ENCODE measurements around the gene EXOC3L4. TPM values are rescaled to one million over a fixed set of nuclear protein-coding genes. Genes with fewer than 3 reads are reported as not detected.

The EXOC3L4 gene
- total RNA-seq, 2 donors from 2014 or later, result 0.66 to 1.8 TPM

- Histone ChIP-seq H3K27ac (no peak overlapping the region), H3K4me3 (no peak overlapping the region)
- DNase-seq, result no peak
Observed at GRCh38 chr14:103095210-103095778, 769 bp downstream of the EXOC3L4 start.

GRCh38 chr14:103096387-103096786, 1.9 kb downstream of the EXOC3L4 start:
- WGBS, 2 donors, result 78 to 83% methylated on average over 4 of the region's 4 CpGs
- no peak overlapping the region for H3K27ac ChIP-seq
- H3K27me3 ChIP-seq, result no peaks in the 10 kb centered on the region
- no peaks in the 10 kb centered on the region for H3K36me3 ChIP-seq (replicated peaks in 1 of 2; ENCODE audit: insufficient read depth in 1 of 2, low read depth in 2 of 2)
- TF ChIP-seq POLR2A (IDR thresholded peaks at IDR 0.05), result no peak
- no peak for TF ChIP-seq CTCF (IDR thresholded peaks at IDR 0.05)
- ATAC-seq (no peak), DNase-seq (no peak)
- H3K4me1 ChIP-seq, result peaks cover 21% of the 10 kb centered on the region
- no peak overlapping the region for H3K4me3 ChIP-seq
- no peaks in the 10 kb centered on the region for H3K9me3 ChIP-seq
- intact Hi-C loops (cut with DNase I), result no loop called here

More at GRCh38 chr14:103095210-103095778, 769 bp downstream of the EXOC3L4 start:
- intact Hi-C loops (cut with DNase I), result no loop called here
- no peaks in the 10 kb centered on the region for H3K27me3 ChIP-seq
- H3K9me3 ChIP-seq, result no peaks in the 10 kb centered on the region
- WGBS, 2 donors, result 92 to 94% methylated on average over 10 to 11 of the region's 11 CpGs
- ATAC-seq, result no peak
- H3K4me1 ChIP-seq, result peaks cover 27% of the 10 kb centered on the region
- no peaks in the 10 kb centered on the region for H3K36me3 ChIP-seq (replicated peaks in 1 of 2; ENCODE audit: insufficient read depth in 1 of 2, low read depth in 2 of 2)
- TF ChIP-seq CTCF (IDR thresholded peaks at IDR 0.05) (no peak), POLR2A (IDR thresholded peaks at IDR 0.05) (no peak)

GRCh38 chr14:103097244-103097993, 2.9 kb downstream of the EXOC3L4 start:
- DNase-seq, result peak in 1 of 4 donors; percentile 3
- no peaks in the 10 kb centered on the region for H3K36me3 ChIP-seq (replicated peaks in 1 of 2; ENCODE audit: insufficient read depth in 1 of 2, low read depth in 2 of 2)
- intact Hi-C loops (cut with DNase I), result no loop called here
- peaks cover 15% of the 10 kb centered on the region for H3K4me1 ChIP-seq
- H3K9me3 ChIP-seq, result no peaks in the 10 kb centered on the region
- no peak overlapping the region for H3K27ac ChIP-seq
- no peaks in the 10 kb centered on the region for H3K27me3 ChIP-seq
- WGBS, 2 donors, result 89 to 90% methylated on average over 24 to 26 of the region's 26 CpGs
- no peak for ATAC-seq
- no peak overlapping the region for H3K4me3 ChIP-seq
- TF ChIP-seq POLR2A (IDR thresholded peaks at IDR 0.05), result no peak
- no peak for TF ChIP-seq CTCF (IDR thresholded peaks at IDR 0.05)

- Histone ChIP-seq H3K27ac (no peak overlapping the region), H3K4me3 (no peak overlapping the region), H3K4me1 (peaks cover 16% of the 10 kb centered on the region), H3K9me3 (no peaks in the 10 kb centered on the region), H3K27me3 (no peaks in the 10 kb centered on the region), H3K36me3 (replicated peaks in 1 of 2; ENCODE audit: insufficient read depth in 1 of 2, low read depth in 2 of 2) (no peaks in the 10 kb centered on the region)
- intact Hi-C loops (cut with DNase I), result no loop called here
- 75 to 76% methylated on average over 14 to 29 of the region's 31 CpGs for WGBS, 2 donors
- DNase-seq, result peak in 1 of 4 donors; percentile 8
- ATAC-seq, result no peak
- TF ChIP-seq POLR2A (IDR thresholded peaks at IDR 0.05), result no peak
- TF ChIP-seq CTCF (IDR thresholded peaks at IDR 0.05), result no peak
Observed at GRCh38 chr14:103097994-103098957, 3.8 kb downstream of the EXOC3L4 start.

Measured in body of pancreas (tissue), 4 donors.